Raji (cell line): ENCODE results near the gene LAMB1.

Experiments used
- POLR2A ChIP-seq: IDR thresholded peaks from 2 replicates; pipeline ENCODE4 v1.6.1; 2011; ENCODE audit warnings: low read depth, low read length, control low read depth; ENCODE audit not compliant: insufficient read depth

The LAMB1 gene

GRCh38 chr7:107995184-107996071 lies 7.5 kb downstream of the LAMB1 start:
- no peak for TF ChIP-seq POLR2A

GRCh38 chr7:107994421-107995030 lies 8.4 kb downstream of the LAMB1 start:
- TF ChIP-seq POLR2A, result no peak

- no peak for TF ChIP-seq POLR2A
Observed at GRCh38 chr7:107993891-107994291, 9.1 kb downstream of the LAMB1 start.

GRCh38 chr7:107989618-107990373 lies 13.2 kb downstream of the LAMB1 start:
- TF ChIP-seq POLR2A, result no peak

GRCh38 chr7:107982918-107983389 lies 20.0 kb downstream of the LAMB1 start:
- no peak for TF ChIP-seq POLR2A

- TF ChIP-seq POLR2A, result no peak
Observed at GRCh38 chr7:107982042-107982840, 20.7 kb downstream of the LAMB1 start.

GRCh38 chr7:107981466-107981865 lies 21.5 kb downstream of the LAMB1 start:
- no peak for TF ChIP-seq POLR2A

GRCh38 chr7:107980671-107981190 lies 22.2 kb downstream of the LAMB1 start:
- no peak for TF ChIP-seq POLR2A

GRCh38 chr7:107980171-107980570 lies 22.8 kb downstream of the LAMB1 start:
- TF ChIP-seq POLR2A, result no peak

GRCh38 chr7:107978815-107979408 lies 24.0 kb downstream of the LAMB1 start:
- no peak for TF ChIP-seq POLR2A

GRCh38 chr7:107977048-107977447 lies 25.9 kb downstream of the LAMB1 start:
- no peak for TF ChIP-seq POLR2A

GRCh38 chr7:107976620-107977019 lies 26.3 kb downstream of the LAMB1 start:
- no peak for TF ChIP-seq POLR2A

- no peak for TF ChIP-seq POLR2A
Observed at GRCh38 chr7:107975394-107976013, 27.5 kb downstream of the LAMB1 start.

- TF ChIP-seq POLR2A, result no peak
Observed at GRCh38 chr7:107973861-107974260, 29.1 kb downstream of the LAMB1 start.
